Ovary (tissue), 10 donors: ENCODE measurements around the gene RGS9. TPM values are rescaled to one million over a fixed set of nuclear protein-coding genes. Genes with fewer than 3 reads are reported as not detected.
"Not testable (repeated sequence)": the region's sequence is repeated elsewhere in the genome, so short reads cannot be mapped to it uniquely, and the experiment has no call there.

ENCODE experiments used
- DNase-seq, 5 donors: peaks; one replicate each; pipeline ENCODE4 v3.0.0-alpha.2; 2019 to 2020
- H3K27ac ChIP-seq, 2 donors: fragments of 200-600 bp; one replicate each; pipeline versions ENCODE4 v1.5.1 to v1.8.0; 2019 to 2022
- H3K27me3 ChIP-seq: fragments of 200-600 bp; one replicate; pipeline ENCODE4 v1.8.0; 2022
- H3K36me3 ChIP-seq: fragments of 200-600 bp; sonication (generic); one replicate; pipeline ENCODE4 v1.5.1; 2019
- H3K4me1 ChIP-seq: one replicate; pipeline ENCODE4 v1.8.1; 2013; ENCODE audit warnings: mild to moderate bottlenecking, moderate library complexity; ENCODE audit not compliant: insufficient read depth
- H3K4me3 ChIP-seq: fragments of 200-600 bp; sonication (generic); one replicate; pipeline ENCODE4 v1.5.1; 2017
- H3K9me3 ChIP-seq, 2 donors: fragments of 200-600 bp in 1 of 2; sonication (generic) in 1 of 2; one replicate each; pipeline versions ENCODE4 v1.5.1 to v1.8.1; 2013 to 2019; ENCODE audit warnings: mild to moderate bottlenecking in 1 of 2, moderate library complexity in 1 of 2
- CTCF ChIP-seq, 3 donors: fragments of 450-650 bp in 2 of 3; fragments of 200-600 bp in 1 of 3; IDR thresholded peaks; one replicate each; pipeline versions ENCODE4 v1.5.1 to v1.8.0; 2016 to 2022; ENCODE audit warnings: antibody characterized with exemption in 3 of 3, mild to moderate bottlenecking in 1 of 3
- EP300 ChIP-seq: sonication (generic); formaldehyde crosslinking; IDR thresholded peaks from one replicate; pipeline ENCODE4 v1.6.1; 2017; ENCODE audit warnings: antibody characterized with exemption
- POLR2A ChIP-seq: fragments of 450-650 bp; IDR thresholded peaks from one replicate; pipeline ENCODE4 v1.6.1; 2017; ENCODE audit warnings: antibody characterized with exemption, mild to moderate bottlenecking, moderate library complexity
- WGBS, 3 donors: extraction: QIAGEN DNeasy Blood & Tissue Kit in 1 of 3; methylation state at CpG; one replicate each; pipeline versions ENCODE4 v1.1.5 to v1.1.7; 2013 to 2017; 5-methylcytosine and 5-hydroxymethylcytosine counted together
- intact Hi-C, 4 donors: fragments of 100-400 bp; cut with DNase I; formaldehyde crosslinking; loops; one replicate each; pipeline versions ENCODE4 v1.11.0 to v1.15.1; 2022 to 2023
- long read RNA-seq, 3 donors: library from polyadenylated mRNA in 2 of 3; unstranded in 2 of 3; transcript quantifications; one replicate each; pipeline ENCODE4 v2.0.0 and lab custom pipeline, GENCODE V29; 2021 to 2026
- polyA plus RNA-seq, 2 donors: library from polyadenylated mRNA; stranded (reverse); fragments of 200-250 nt in 1 of 2; fragments of 350-450 nt in 1 of 2; fragmentation: Illumina TruSeq in 1 of 2; extraction: RNeasy Lipid Tissue Mini Kit (QIAGEN cat#74804) in 1 of 2; gene quantifications; one replicate each; pipeline ENCODE4 v1.2.3, GENCODE V29; 2013 to 2014
- total RNA-seq, 7 donors: library from RNA; depleted of rRNA in 2 of 7; stranded (reverse); fragments of >200 nt in 2 of 7; fragmentation: NEBNext Ultra II Directional in 3 of 7; extraction: Animal tissue kit (Norgen Biotek cat#: 25700) in 3 of 7; gene quantifications; one replicate each; pipeline versions ENCODE4 v1.1.0 to v1.2.4, GENCODE V29; 2016 to 2023
- donor health status: DM: no; HTN: no; CAD: no; lungs with moderate emphysema.
- donor health status: DM: no; HTN: no; CAD: no.
- donor health status: Bipolar disorder and iron deficiency.
- donor health status: DM: yes; HTN: yes; CAD: no.
- donor health status: DM: no; HTN: no; CAD: no.
- donor health status: DM: yes; HTN: yes; CAD: no.

The RGS9 gene
- total RNA-seq: 10 to 100 TPM in 3 of 7 donors, 1 to 10 TPM in 4; 5.3 to 15.7 (median 9.1) TPM
- 10 to 100 TPM in 1 of 2 donors, 1 to 10 TPM in 1; 5.4 to 11.5 TPM for polyA plus RNA-seq
- long read RNA-seq, donor 1, transcript RGS9-201 (19 exons, 2,375 nt): major isoform, 8 of 27 reads
- long read RNA-seq, donor 1, transcript RGS9-212 (3 exons, 2,736 nt): minor isoform, 5 of 27 reads
- long read RNA-seq, donor 1, partial matches to known transcripts: 7 of 27 reads
- long read RNA-seq, donor 1, other reads (novel, unspliced or antisense): 1 of 27 reads
- long read RNA-seq, donor 2, transcript RGS9-212 (3 exons, 2,736 nt): major isoform, 6 of 6 reads
- long read RNA-seq, donor 2, partial matches to known transcripts: 0 of 6 reads
- long read RNA-seq, donor 2, other reads (novel, unspliced or antisense): 0 of 6 reads
- long read RNA-seq, donor 3, transcript RGS9-212 (3 exons, 2,736 nt): major isoform, 9 of 17 reads
- long read RNA-seq, donor 3, partial matches to known transcripts: 1 of 17 reads
- long read RNA-seq, donor 3, other reads (novel, unspliced or antisense): 2 of 17 reads

- Histone ChIP-seq H3K27ac (no peak within 1 kb of the TSS), H3K36me3 (no peaks in the 10 kb centered on the region), H3K9me3 (no peaks in the 10 kb centered on the region), H3K4me3 (peak within 1 kb of the TSS; percentile 42), H3K27me3 (no peaks in the 10 kb centered on the region), H3K4me1 (no peaks in the 10 kb centered on the region)
- peak; percentile 86 to 94 (median 91) for DNase-seq
- WGBS, 3 donors: 2 to 4% (median 2%) methylated on average over 37 to 56 of the region's 56 CpGs
- TF ChIP-seq CTCF (IDR thresholded peaks at IDR 0.05): peak; percentile 96 to 98 (median 98)
- TF ChIP-seq EP300: no peak
- intact Hi-C loops: loop anchor here in 1 of 4 donors (10.0 kb wide), 1 partner anchor 162 kb away; no protein-coding TSS in a partner anchor
These were observed at the start of gene RGS9 for GRCh38 chr17:65137021-65137939. Gene RGS9, plus strand, starts transcription at chr17:65137370. Its CDS starts 171 bp downstream, at chr17:65137541.

- intact Hi-C loops: no loop called here
- TF ChIP-seq EP300: no peak
- Histone ChIP-seq H3K4me3 (no peak overlapping the region), H3K27ac (no peak overlapping the region), H3K9me3 (no peaks in the 10 kb centered on the region), H3K4me1 (peaks cover 3% of the 10 kb centered on the region), H3K36me3 (no peaks in the 10 kb centered on the region), H3K27me3 (no peaks in the 10 kb centered on the region)
- WGBS, 3 donors: 45 to 57% (median 49%) methylated on average over 4 of the region's 4 CpGs
- DNase-seq: no peak
These were observed 48.4 kb upstream of the RGS9 start for GRCh38 chr17:65088621-65089360.

DNA sequence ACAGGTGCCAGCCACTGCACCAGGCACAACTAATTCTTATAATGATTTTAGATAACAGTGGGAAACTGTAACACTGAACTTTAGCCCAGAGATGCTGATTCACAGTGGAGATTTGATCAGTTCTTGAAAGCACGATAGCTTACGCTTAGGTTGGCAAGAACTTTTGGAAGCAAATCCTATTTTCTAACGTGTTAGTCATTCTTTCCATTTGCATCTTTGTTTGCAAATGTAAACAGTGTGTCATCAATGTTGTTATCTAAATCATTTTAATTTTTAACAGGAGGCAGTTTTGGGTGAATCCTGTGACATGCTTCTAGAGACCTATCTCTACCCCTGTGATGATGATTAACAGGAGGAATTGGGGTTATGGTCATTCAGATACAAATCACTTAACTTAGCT is 44.9 kb upstream of the RGS9 start:
- Histone ChIP-seq H3K4me3 (no peak overlapping the region), H3K27me3 (no peaks in the 10 kb centered on the region), H3K9me3 (no peaks in the 10 kb centered on the region), H3K27ac (no peak overlapping the region), H3K36me3 (no peaks in the 10 kb centered on the region), H3K4me1 (no peaks in the 10 kb centered on the region)
- 41 to 45% (median 44%) methylated on average over 3 of the region's 3 CpGs for WGBS, 3 donors
- intact Hi-C loops: no loop called here
- no peak for TF ChIP-seq CTCF (IDR thresholded peaks at IDR 0.05)
- TF ChIP-seq EP300: no peak
- no peak for TF ChIP-seq POLR2A
- no peak for DNase-seq

DNA sequence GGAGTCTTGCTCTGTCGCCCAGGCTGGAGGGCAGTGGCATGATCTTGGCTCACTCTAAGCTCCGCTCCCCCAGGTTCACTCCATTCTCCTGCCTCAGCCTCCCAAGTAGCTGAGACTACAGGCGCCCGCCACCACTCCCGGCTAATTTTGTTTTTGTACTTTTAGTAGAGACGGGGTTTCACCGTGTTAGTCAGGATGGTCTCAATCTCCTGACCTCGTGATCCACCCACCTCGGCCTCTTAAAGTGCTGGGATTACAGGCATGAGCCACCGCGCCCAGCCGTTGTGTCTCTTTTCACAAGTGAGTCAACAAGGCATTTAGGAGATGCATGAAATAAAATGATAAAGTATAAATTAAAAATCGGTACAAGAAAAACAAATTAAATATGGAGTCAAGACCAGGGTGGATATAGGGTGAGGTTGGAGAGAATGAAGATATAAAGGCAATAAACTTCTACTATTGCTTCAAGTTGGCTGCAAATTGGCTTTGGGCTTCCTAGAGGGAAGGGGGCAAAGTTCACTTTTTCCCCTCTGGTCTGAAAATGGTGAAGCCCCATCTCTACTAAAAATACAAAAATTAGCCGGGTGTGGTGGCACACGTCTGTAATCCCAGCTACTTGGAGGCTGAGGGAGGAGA is 44.3 kb upstream of the RGS9 start:
- WGBS, 3 donors: 93 to 95% (median 93%) methylated on average over 15 of the region's 15 CpGs

More for the DNA sequence above, 44.3 kb upstream of the RGS9 start:
- H3K4me1 ChIP-seq, H3K9me3 ChIP-seq, H3K27me3 ChIP-seq, H3K4me3 ChIP-seq, H3K27ac ChIP-seq, DNase-seq, intact Hi-C loops, H3K36me3 ChIP-seq: not testable (repeated sequence)
